Measurements from ENCODE around the gene PTCH1. TPM values are rescaled to one million over a fixed set of nuclear protein-coding genes. Genes with fewer than 3 reads are reported as not detected.

PTCH1 gene
- total and polyA plus RNA-seq, 2 experiments from 2014 or later, result 21.4 to 34.1 TPM

GRCh38 chr9:95504053-95504963 is 12.5 kb downstream of the PTCH1 start:
- Histone ChIP-seq H2AFZ (no peak overlapping the region), H3K9me2 (ENCODE audit: insufficient read depth) (no peaks in the 10 kb centered on the region), H3K4me2 (peak overlapping the region; percentile 77), H4K20me1 (replicated peaks; ENCODE audit: insufficient read depth) (peaks cover 28% of the 10 kb centered on the region), H3K27ac (ENCODE audit: low read depth) (peak overlapping the region; percentile 81), H3K79me2 (replicated peaks; ENCODE audit: insufficient read depth) (peaks cover 77% of the 10 kb centered on the region), H3K4me3 (peak overlapping the region; percentile 87), H3K27me3 (ENCODE audit: insufficient read depth) (no peaks in the 10 kb centered on the region), H3F3A (replicated peaks; ENCODE audit: low read depth) (no peaks in the 10 kb centered on the region), H3K36me3 (ENCODE audit: insufficient read depth) (peaks cover 6% of the 10 kb centered on the region; the same call in 1 of the 2 replicates), H3K4me1 (ENCODE audit: insufficient read depth) (peaks cover 24% of the 10 kb centered on the region)
- H3K9me3 Mint-ChIP-seq, result no peaks in the 10 kb centered on the region
- peak; percentile 84 for DNase-seq (ENCODE audit: low spot score)
- peaks cover 31% of the 10 kb centered on the region for H3K4me1 Mint-ChIP-seq
- TF ChIP-seq STAT1 (IDR thresholded peaks at IDR 0.05; ENCODE audit: unreplicated experiment) (no peak), ZNF331 (CRISPR knock-in tag; IDR thresholded peaks at IDR 0.05; ENCODE audit: low read depth) (no peak), EZH2phosphoT487 (IDR thresholded peaks at IDR 0.05; ENCODE audit: unreplicated experiment) (no peak), ZNF462 (CRISPR knock-in tag; IDR thresholded peaks at IDR 0.05) (no peak), EZH2 (IDR thresholded peaks at IDR 0.05; ENCODE audit: low read depth, unreplicated experiment) (no peak)
- TF ChIP-seq, protein P1, sequence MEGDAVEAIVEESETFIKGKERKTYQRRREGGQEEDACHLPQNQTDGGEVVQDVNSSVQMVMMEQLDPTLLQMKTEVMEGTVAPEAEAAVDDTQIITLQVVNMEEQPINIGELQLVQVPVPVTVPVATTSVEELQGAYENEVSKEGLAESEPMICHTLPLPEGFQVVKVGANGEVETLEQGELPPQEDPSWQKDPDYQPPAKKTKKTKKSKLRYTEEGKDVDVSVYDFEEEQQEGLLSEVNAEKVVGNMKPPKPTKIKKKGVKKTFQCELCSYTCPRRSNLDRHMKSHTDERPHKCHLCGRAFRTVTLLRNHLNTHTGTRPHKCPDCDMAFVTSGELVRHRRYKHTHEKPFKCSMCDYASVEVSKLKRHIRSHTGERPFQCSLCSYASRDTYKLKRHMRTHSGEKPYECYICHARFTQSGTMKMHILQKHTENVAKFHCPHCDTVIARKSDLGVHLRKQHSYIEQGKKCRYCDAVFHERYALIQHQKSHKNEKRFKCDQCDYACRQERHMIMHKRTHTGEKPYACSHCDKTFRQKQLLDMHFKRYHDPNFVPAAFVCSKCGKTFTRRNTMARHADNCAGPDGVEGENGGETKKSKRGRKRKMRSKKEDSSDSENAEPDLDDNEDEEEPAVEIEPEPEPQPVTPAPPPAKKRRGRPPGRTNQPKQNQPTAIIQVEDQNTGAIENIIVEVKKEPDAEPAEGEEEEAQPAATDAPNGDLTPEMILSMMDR (conservative IDR thresholded peaks at IDR 0.05; ENCODE audit: low read depth in 2 of 2), result peak; percentile 13 to 19; a peak in 2 of 4 replicates
- peak overlapping the region; percentile 89 for H3K4me3 Mint-ChIP-seq
- ATAC-seq, result peak; percentile 42
- peaks cover 20% of the 10 kb centered on the region for H3K27me3 Mint-ChIP-seq (ENCODE audit: insufficient read depth, low read depth, poor library complexity)
- peaks cover 4% of the 10 kb centered on the region for H3K36me3 Mint-ChIP-seq (ENCODE audit: low read depth)
- no peak overlapping the region for H3K27ac Mint-ChIP-seq

Measured in GM23338 (cell line).